HepG2 (cell line): ENCODE data around the gene REST. TPM values are rescaled to one million over a fixed set of nuclear protein-coding genes. Genes with fewer than 3 reads are reported as not detected.
A peak's percentile ranks its signal among the peaks of the same experiment; 100 is the strongest.

ENCODE experiments used
- ATAC-seq: fragments of 200-7000 bp; cut with Tn5 transposase; 3 replicates; pipeline ENCODE4 v1.9.1; 2020; ENCODE audit warnings: mild to moderate bottlenecking, moderate library complexity
- BruUV-seq: library from RNA; stranded (reverse); fragments of 400-500 nt; replicated peaks from 2 replicates; lab custom pipeline; 2021; lab: Mats Ljungman, UMichigan
- CTCF ChIA-PET: fragments of 300-600 bp; formaldehyde crosslinking; extraction: SDS; loops from one replicate; lab custom pipeline; 2021; ENCODE audit warnings: low total read pairs, inconsistent platforms, low intra/inter-chr PET ratio; lab: Yijun Ruan, JAX
- POLR2A ChIA-PET: fragments of 350-600 bp; sonication (Branson Sonifier 250); formaldehyde crosslinking; loops from one replicate; lab custom pipeline; 2020; ENCODE audit warnings: antibody characterized with exemption, inconsistent platforms; lab: Yijun Ruan, JAX
- DNase-seq: peaks from one replicate; pipeline ENCODE4 v3.0.0-alpha.2; 2015; ENCODE audit warnings: low spot score
- FAIRE-seq: peaks from 3 replicates; lab custom pipeline; 2011; peaks lifted over from hg19 to GRCh38; lab: Jason Lieb, UNC
- H2AFZ ChIP-seq: one replicate; pipeline ENCODE4 v1.6.1; 2011; ENCODE audit warnings: low read length, inconsistent platforms
- H3K27ac ChIP-seq: fragments of 300-600 bp; 3 replicates; pipeline ENCODE4 v1.8.0; 2011; ENCODE audit warnings: mixed run types, mild to moderate bottlenecking, mixed read lengths, low read length, inconsistent platforms; ENCODE audit not compliant: insufficient read depth; ENCODE audit errors: extremely low read length
- H3K27me3 ChIP-seq, 2 experiments: fragments of 200-600 bp in 1 of 2; 2 replicates in 1 of 2; 3 replicates in 1 of 2; pipeline versions ENCODE4 v1.6.0 to v1.8.0; 2011; ENCODE audit warnings: low read length in 2 of 2, mild to moderate bottlenecking in 2 of 2, moderate library complexity in 2 of 2, inconsistent platforms in 1 of 2; ENCODE audit not compliant: insufficient read depth in 2 of 2, control insufficient read depth in 1 of 2
- H3K36me3 ChIP-seq, 2 experiments: fragments of 200-600 bp in 1 of 2; replicated peaks in 1 of 2; 2 replicates in 1 of 2; 3 replicates in 1 of 2; pipeline versions ENCODE4 v1.5.1 to v1.8.0; 2011; ENCODE audit warnings: low read length in 2 of 2, inconsistent platforms in 1 of 2; ENCODE audit not compliant: insufficient read depth in 2 of 2, control insufficient read depth in 1 of 2
- H3K4me1 ChIP-seq: 2 replicates; pipeline ENCODE4 v1.5.1; 2012; ENCODE audit warnings: low read length, inconsistent platforms; ENCODE audit not compliant: insufficient read depth
- H3K4me2 ChIP-seq: 2 replicates; pipeline ENCODE4 v1.6.0; 2011; ENCODE audit warnings: low read depth, low read length, inconsistent platforms
- H3K4me3 ChIP-seq, 3 experiments: fragments of 200-600 bp in 1 of 3; sonication (generic), shearing (Covaris generic) in 1 of 3; replicated peaks in 1 of 3; 2 replicates each; pipeline ENCODE4 v1.5.1; 2011 to 2016; ENCODE audit warnings: low read length in 3 of 3, inconsistent platforms in 2 of 3, low read depth in 2 of 3, mild to moderate bottlenecking in 2 of 3, control low read depth in 1 of 3, mixed read lengths in 1 of 3; ENCODE audit not compliant: insufficient read depth in 1 of 3
- H3K79me2 ChIP-seq: one replicate; pipeline ENCODE4 v1.6.1; 2011; ENCODE audit warnings: low read length, inconsistent platforms; ENCODE audit not compliant: insufficient read depth
- H3K9ac ChIP-seq: 2 replicates; pipeline ENCODE4 v1.6.0; 2011; ENCODE audit warnings: mild to moderate bottlenecking, low read depth, low read length, inconsistent platforms; ENCODE audit not compliant: insufficient read depth
- H3K9me3 ChIP-seq: 2 replicates; pipeline ENCODE4 v1.5.1; 2012; ENCODE audit warnings: mild to moderate bottlenecking, low read length
- H4K20me1 ChIP-seq: 2 replicates; pipeline ENCODE4 v1.6.0; 2011; ENCODE audit warnings: inconsistent platforms, mild to moderate bottlenecking, low read length, moderate library complexity; ENCODE audit not compliant: insufficient read depth
- CREB1 ChIP-seq, 2 experiments: fragments of 450-650 bp in 1 of 2; IDR thresholded peaks; 2 replicates each; pipeline ENCODE4 v1.6.1; 2016 to 2017; ENCODE audit warnings: control low read depth in 1 of 2, mild to moderate bottlenecking in 1 of 2, missing compliant biosample characterization in 1 of 2, missing genetic modification characterization in 1 of 2
- EED ChIP-seq: sonication (generic); formaldehyde crosslinking; IDR thresholded peaks from 2 replicates; pipeline ENCODE4 v1.5.0; 2020; ENCODE audit warnings: mild to moderate bottlenecking, missing genetic modification reagents
- ETV5 ChIP-seq: IDR thresholded peaks from 2 replicates; pipeline ENCODE4 v1.6.1; 2018; ENCODE audit warnings: missing biosample characterization, missing genetic modification reagents, inconsistent platforms, borderline replicate concordance
- NCOA2 ChIP-seq: sonication (generic); formaldehyde crosslinking; IDR thresholded peaks from 2 replicates; pipeline ENCODE4 v1.8.0; 2022; ENCODE audit warnings: inconsistent platforms
- PATZ1 ChIP-seq: sonication (generic); formaldehyde crosslinking; IDR thresholded peaks from 2 replicates; pipeline ENCODE4 v1.4.0; 2020; ENCODE audit warnings: missing genetic modification reagents
- ZBTB49 ChIP-seq: sonication (generic); formaldehyde crosslinking; IDR thresholded peaks from 2 replicates; pipeline ENCODE4 v1.4.0; 2020; ENCODE audit warnings: missing genetic modification reagents, borderline replicate concordance
- ZNF263 ChIP-seq: sonication (generic); formaldehyde crosslinking; IDR thresholded peaks from 2 replicates; pipeline ENCODE4 v1.4.0; 2020; ENCODE audit warnings: missing genetic modification reagents
- ZNF350 ChIP-seq: sonication (generic); formaldehyde crosslinking; IDR thresholded peaks from 2 replicates; pipeline ENCODE4 v1.4.0; 2020; ENCODE audit warnings: mild to moderate bottlenecking, low read depth, missing genetic modification reagents, borderline replicate concordance
- WGBS: methylation state at CpG from one replicate; pipeline ENCODE4 v1.1.6; 2017; ENCODE audit warnings: low lambda C conversion rate; 5-methylcytosine and 5-hydroxymethylcytosine counted together
- in situ Hi-C: cut with HindIII; loops from 2 replicates; pipeline ENCODE4 v1.10.0; 2017; ENCODE audit warnings: low pct_unique_long_range_greater_than_20kb; ENCODE audit not compliant: extremely low pct_ligation_motif_present
- intact Hi-C: fragments of 100-400 bp; cut with micrococcal nuclease; formaldehyde crosslinking; loops from one replicate; pipeline ENCODE4 v1.10.0; 2022; ENCODE audit not compliant: unreplicated experiment
- polyA plus RNA-seq, 8 experiments: library from polyadenylated mRNA; depleted of rRNA in 3 of 8; stranded (reverse) in 7 of 8; unstranded in 1 of 8; fragments of >200 nt; fragmentation: Illumina TruSeq in 4 of 8; extraction: Trizol in 4 of 8; gene quantifications; 2 replicates each; pipeline versions ENCODE4 v1.2.1 to v1.2.3, GENCODE V29; 2011 to 2016; ENCODE audit warnings: low read depth in 4 of 8, missing spikeins in 1 of 8, mixed read lengths in 1 of 8; ENCODE audit not compliant: insufficient read depth in 1 of 8
- total RNA-seq, 5 experiments: library from RNA; depleted of rRNA; stranded (reverse); fragments of >200 nt; fragmentation: Illumina TruSeq; extraction: Trizol; gene quantifications; 2 replicates each; pipeline ENCODE4 v1.2.3, GENCODE V29; 2016; ENCODE audit warnings: low read depth in 1 of 5
- TF ChIP-seq, protein P1 (sequence below): sonication (generic); formaldehyde crosslinking; IDR thresholded peaks from 2 replicates; pipeline ENCODE4 v1.8.1; 2022; ENCODE audit warnings: mild to moderate bottlenecking, missing genetic modification reagents
- TF ChIP-seq, protein P2 (sequence below): sonication (generic); formaldehyde crosslinking; IDR thresholded peaks from 2 replicates; pipeline ENCODE4 v1.4.0; 2020; ENCODE audit warnings: missing genetic modification reagents, mild to moderate bottlenecking, borderline replicate concordance

REST gene
- total and polyA plus RNA-seq, 2 of the 13 experiments (the other 11 are each of a cell fraction or from before 2014, with no cell fraction given) = 12.7 to 22.4 TPM

DNA sequence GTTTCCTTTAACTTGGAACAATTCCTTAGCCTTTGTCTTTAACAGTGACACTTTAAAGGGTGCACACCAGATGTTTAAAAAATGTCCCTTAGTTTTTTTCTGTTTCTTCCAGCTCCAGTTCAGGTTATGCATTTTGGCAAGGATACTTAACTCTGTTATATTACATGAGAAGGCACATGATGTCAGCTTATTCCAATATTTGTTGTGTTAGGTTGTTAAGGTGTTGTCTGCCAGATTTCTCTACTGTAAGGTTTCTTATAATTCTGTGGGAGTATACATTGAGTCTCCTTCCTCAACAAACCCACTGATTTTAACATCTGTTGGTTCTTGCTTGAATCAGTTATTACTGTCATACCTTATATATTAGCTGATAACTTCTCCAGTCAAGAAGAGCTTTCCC, 33.3 kb downstream of the REST start:
- Histone ChIP-seq H3K4me3 (no peak overlapping the region), H3K9me3 (no peaks in the 10 kb centered on the region), H3K4me1 (no peaks in the 10 kb centered on the region), H3K27ac (no peak overlapping the region), H3K9ac (no peak overlapping the region), H4K20me1 (no peaks in the 10 kb centered on the region), H3K4me2 (no peak overlapping the region), H3K79me2 (no peaks in the 10 kb centered on the region), H3K27me3 (no peaks in the 10 kb centered on the region), H2AFZ (no peak overlapping the region), H3K36me3 (peaks cover 4 to 5% of the 10 kb centered on the region in 2 experiments; a peak in 3 of 5 replicates)
- CTCF ChIA-PET = no interaction called here
- FAIRE-seq (no peak), DNase-seq (no peak), ATAC-seq (no peak)
- in situ Hi-C loops = no loop called here
- POLR2A ChIA-PET = no interaction called here
- no TSS peak for BruUV-seq
- TF ChIP-seq CREB1 (IDR thresholded peaks at IDR 0.05) = no peak
- no peak for TF ChIP-seq CREB1 (CRISPR knock-in tag; IDR thresholded peaks at IDR 0.05)
- no peak for TF ChIP-seq ZNF350 (CRISPR knock-in tag)
- intact Hi-C loops = no loop called here

- H2AFZ ChIP-seq = no peak overlapping the region
- WGBS = 75% methylated on average over 3 of the region's 3 CpGs
- H4K20me1 ChIP-seq = no peaks in the 10 kb centered on the region
- CTCF ChIA-PET = no interaction called here
- FAIRE-seq (no peak), ATAC-seq (no peak), DNase-seq (no peak)
- H3K27me3 ChIP-seq = no peaks in the 10 kb centered on the region
- in situ Hi-C loops = no loop called here
- BruUV-seq = TSS peak; percentile 47
- POLR2A ChIA-PET = no interaction called here
- intact Hi-C loops = no loop called here
- H3K4me2 ChIP-seq = no peak overlapping the region
- no peaks in the 10 kb centered on the region for H3K9me3 ChIP-seq
- no peak overlapping the region for H3K27ac ChIP-seq
- H3K9ac ChIP-seq = no peak overlapping the region
- H3K36me3 ChIP-seq = peaks cover 4 to 5% of the 10 kb centered on the region in 2 experiments; a peak in 3 of 5 replicates
- H3K4me1 ChIP-seq = no peaks in the 10 kb centered on the region
- no peak overlapping the region for H3K4me3 ChIP-seq
- H3K79me2 ChIP-seq = no peaks in the 10 kb centered on the region
- TF ChIP-seq, protein P1, sequence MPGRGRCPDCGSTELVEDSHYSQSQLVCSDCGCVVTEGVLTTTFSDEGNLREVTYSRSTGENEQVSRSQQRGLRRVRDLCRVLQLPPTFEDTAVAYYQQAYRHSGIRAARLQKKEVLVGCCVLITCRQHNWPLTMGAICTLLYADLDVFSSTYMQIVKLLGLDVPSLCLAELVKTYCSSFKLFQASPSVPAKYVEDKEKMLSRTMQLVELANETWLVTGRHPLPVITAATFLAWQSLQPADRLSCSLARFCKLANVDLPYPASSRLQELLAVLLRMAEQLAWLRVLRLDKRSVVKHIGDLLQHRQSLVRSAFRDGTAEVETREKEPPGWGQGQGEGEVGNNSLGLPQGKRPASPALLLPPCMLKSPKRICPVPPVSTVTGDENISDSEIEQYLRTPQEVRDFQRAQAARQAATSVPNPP = no peak
- TF ChIP-seq NCOA2 = no peak
- no peak for TF ChIP-seq ZBTB49 (CRISPR knock-in tag)
- no peak for TF ChIP-seq ETV5 (CRISPR knock-in tag)
- TF ChIP-seq PATZ1 = no peak
- TF ChIP-seq EED (CRISPR knock-in tag) = no peak
- TF ChIP-seq, protein P2, sequence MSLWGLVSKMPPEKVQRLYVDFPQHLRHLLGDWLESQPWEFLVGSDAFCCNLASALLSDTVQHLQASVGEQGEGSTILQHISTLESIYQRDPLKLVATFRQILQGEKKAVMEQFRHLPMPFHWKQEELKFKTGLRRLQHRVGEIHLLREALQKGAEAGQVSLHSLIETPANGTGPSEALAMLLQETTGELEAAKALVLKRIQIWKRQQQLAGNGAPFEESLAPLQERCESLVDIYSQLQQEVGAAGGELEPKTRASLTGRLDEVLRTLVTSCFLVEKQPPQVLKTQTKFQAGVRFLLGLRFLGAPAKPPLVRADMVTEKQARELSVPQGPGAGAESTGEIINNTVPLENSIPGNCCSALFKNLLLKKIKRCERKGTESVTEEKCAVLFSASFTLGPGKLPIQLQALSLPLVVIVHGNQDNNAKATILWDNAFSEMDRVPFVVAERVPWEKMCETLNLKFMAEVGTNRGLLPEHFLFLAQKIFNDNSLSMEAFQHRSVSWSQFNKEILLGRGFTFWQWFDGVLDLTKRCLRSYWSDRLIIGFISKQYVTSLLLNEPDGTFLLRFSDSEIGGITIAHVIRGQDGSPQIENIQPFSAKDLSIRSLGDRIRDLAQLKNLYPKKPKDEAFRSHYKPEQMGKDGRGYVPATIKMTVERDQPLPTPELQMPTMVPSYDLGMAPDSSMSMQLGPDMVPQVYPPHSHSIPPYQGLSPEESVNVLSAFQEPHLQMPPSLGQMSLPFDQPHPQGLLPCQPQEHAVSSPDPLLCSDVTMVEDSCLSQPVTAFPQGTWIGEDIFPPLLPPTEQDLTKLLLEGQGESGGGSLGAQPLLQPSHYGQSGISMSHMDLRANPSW (CRISPR knock-in tag) = no peak
- no peak for TF ChIP-seq ZNF263 (CRISPR knock-in tag)
These were observed 33.7 kb downstream of the REST start for GRCh38 chr4:56941403-56941802.
